Ascending aorta (tissue), 2 donors: ENCODE measurements around the gene PARD3B. TPM values are rescaled to one million over a fixed set of nuclear protein-coding genes. Genes with fewer than 3 reads are reported as not detected.

Experiments used
- DNase-seq, 2 donors: peaks; one replicate each; pipeline ENCODE4 v3.0.0-alpha.2; 2019; ENCODE audit warnings: low spot score in 2 of 2
- H3K27ac ChIP-seq, 2 donors: fragments of 200-600 bp; sonication (generic); one replicate each; pipeline ENCODE4 v1.5.1; 2016 to 2017; ENCODE audit warnings: mild to moderate bottlenecking in 1 of 2
- H3K27me3 ChIP-seq: fragments of 200-600 bp; sonication (generic); one replicate; pipeline ENCODE4 v1.5.1; 2017
- H3K36me3 ChIP-seq, 2 donors: fragments of 200-600 bp; sonication (generic); one replicate each; pipeline ENCODE4 v1.5.1; 2016
- H3K4me1 ChIP-seq, 2 donors: fragments of 200-600 bp; sonication (generic); one replicate each; pipeline ENCODE4 v1.5.1; 2016 to 2017; ENCODE audit warnings: mild to moderate bottlenecking in 1 of 2
- H3K4me3 ChIP-seq, 2 donors: fragments of 200-600 bp; sonication (generic); one replicate each; pipeline ENCODE4 v1.5.1; 2016 to 2017; ENCODE audit warnings: mild to moderate bottlenecking in 1 of 2
- H3K9me3 ChIP-seq, 2 donors: fragments of 200-600 bp; sonication (generic); one replicate each; pipeline ENCODE4 v1.5.1; 2016
- intact Hi-C: fragments of 100-400 bp; cut with DNase I; formaldehyde crosslinking; loops from one replicate; pipeline ENCODE4 v1.15.1; 2023
- total RNA-seq: library from RNA; depleted of rRNA; stranded (reverse); fragments of >200 nt; gene quantifications from one replicate; pipeline ENCODE4 v1.1.0, GENCODE V29; 2016
- TF ChIP-seq, protein P1 (sequence below), 3 experiments: fragments of 200-600 bp in 2 of 3; fragments of 450-650 bp in 1 of 3; sonication (generic) in 2 of 3; IDR thresholded peaks; one replicate each; pipeline ENCODE4 v1.5.1; 2016 to 2019; ENCODE audit warnings: antibody characterized with exemption in 3 of 3, mild to moderate bottlenecking in 1 of 3, moderate library complexity in 1 of 3

The PARD3B gene
- total RNA-seq, 1 donor from 2014 or later, result 9.5 TPM

DNA sequence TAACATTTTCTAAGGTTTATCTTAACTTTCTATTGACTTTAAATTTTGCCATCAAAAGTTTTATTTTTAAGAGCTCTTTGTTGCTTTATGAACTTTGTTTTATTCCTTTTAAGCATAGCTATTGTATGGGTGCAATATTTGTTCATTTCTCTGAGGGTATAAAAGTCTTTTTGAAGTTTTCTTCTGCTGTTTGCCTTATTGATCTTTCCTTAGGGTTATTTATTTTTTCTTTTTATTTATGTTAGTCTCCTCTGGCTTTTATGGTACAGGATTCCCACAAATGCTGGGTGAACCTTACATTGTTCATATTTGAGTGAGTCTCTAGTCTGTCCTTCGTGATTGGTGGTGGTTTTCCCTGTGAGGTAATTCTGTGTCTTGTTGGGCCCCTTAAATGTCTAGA, 68.4 kb downstream of the PARD3B start:
- Histone ChIP-seq H3K27ac (no peak overlapping the region), H3K27me3 (no peaks in the 10 kb centered on the region), H3K9me3 (no peaks in the 10 kb centered on the region), H3K4me1 (no peaks in the 10 kb centered on the region), H3K36me3 (no peaks in the 10 kb centered on the region), H3K4me3 (no peak overlapping the region)
- intact Hi-C loops, result no loop called here
- DNase-seq, result no peak
- TF ChIP-seq, protein P1, sequence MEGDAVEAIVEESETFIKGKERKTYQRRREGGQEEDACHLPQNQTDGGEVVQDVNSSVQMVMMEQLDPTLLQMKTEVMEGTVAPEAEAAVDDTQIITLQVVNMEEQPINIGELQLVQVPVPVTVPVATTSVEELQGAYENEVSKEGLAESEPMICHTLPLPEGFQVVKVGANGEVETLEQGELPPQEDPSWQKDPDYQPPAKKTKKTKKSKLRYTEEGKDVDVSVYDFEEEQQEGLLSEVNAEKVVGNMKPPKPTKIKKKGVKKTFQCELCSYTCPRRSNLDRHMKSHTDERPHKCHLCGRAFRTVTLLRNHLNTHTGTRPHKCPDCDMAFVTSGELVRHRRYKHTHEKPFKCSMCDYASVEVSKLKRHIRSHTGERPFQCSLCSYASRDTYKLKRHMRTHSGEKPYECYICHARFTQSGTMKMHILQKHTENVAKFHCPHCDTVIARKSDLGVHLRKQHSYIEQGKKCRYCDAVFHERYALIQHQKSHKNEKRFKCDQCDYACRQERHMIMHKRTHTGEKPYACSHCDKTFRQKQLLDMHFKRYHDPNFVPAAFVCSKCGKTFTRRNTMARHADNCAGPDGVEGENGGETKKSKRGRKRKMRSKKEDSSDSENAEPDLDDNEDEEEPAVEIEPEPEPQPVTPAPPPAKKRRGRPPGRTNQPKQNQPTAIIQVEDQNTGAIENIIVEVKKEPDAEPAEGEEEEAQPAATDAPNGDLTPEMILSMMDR (IDR thresholded peaks at IDR 0.05), result no peak

DNA sequence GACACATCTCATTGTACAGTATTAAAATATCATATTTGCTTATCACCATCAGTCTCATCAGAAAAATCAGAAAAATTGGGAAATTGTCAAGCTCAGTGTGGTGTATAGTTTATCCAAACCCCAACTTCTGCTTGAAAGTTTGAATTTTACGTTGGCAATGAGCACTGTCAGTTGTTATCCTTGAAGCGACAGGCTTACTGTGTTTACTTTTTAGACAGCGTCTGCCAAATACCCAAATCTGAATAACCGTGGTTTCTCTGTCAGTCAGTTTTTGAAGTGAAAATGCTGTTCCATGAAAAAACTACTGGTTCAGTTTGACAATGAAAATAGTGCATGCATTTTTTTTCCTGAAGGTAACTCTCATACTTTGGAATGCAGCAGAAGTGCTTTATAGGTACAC, 70.2 kb downstream of the PARD3B start:
- no peak for DNase-seq
- Histone ChIP-seq H3K4me3 (no peak overlapping the region), H3K27me3 (no peaks in the 10 kb centered on the region), H3K9me3 (no peaks in the 10 kb centered on the region), H3K4me1 (no peaks in the 10 kb centered on the region), H3K36me3 (no peaks in the 10 kb centered on the region), H3K27ac (no peak overlapping the region)
- intact Hi-C loops, result no loop called here
- TF ChIP-seq, protein P1 (IDR thresholded peaks at IDR 0.05), result no peak

DNA sequence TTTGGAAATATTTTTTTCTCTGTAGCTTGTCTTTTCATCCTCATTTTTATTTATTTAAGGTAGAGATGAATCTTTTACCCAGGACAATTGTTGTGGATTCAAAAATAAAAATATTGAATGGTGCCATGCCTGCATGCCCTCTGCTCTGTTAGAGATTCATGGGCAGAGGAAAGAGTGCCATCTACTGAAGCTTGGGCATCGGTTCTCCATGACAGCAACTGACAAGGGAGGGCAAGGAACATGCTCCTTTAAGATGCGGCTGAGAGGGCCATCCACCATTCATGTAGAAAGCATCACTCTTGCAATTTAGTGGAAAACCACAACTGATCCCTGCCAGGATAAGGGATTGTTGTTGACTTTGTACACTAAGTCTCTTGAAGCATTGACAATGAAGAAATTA, 79.9 kb downstream of the PARD3B start:
- no peaks in the 10 kb centered on the region for H3K4me1 ChIP-seq
- TF ChIP-seq, protein P1 (IDR thresholded peaks at IDR 0.05), result peak in 1 of 3 experiments; percentile 18
- no peaks in the 10 kb centered on the region for H3K9me3 ChIP-seq
- H3K27ac ChIP-seq, result no peak overlapping the region
- H3K4me3 ChIP-seq, result no peak overlapping the region
- H3K36me3 ChIP-seq, result no peaks in the 10 kb centered on the region
- no peak for DNase-seq
- H3K27me3 ChIP-seq, result no peaks in the 10 kb centered on the region
- intact Hi-C loops, result no loop called here

DNA sequence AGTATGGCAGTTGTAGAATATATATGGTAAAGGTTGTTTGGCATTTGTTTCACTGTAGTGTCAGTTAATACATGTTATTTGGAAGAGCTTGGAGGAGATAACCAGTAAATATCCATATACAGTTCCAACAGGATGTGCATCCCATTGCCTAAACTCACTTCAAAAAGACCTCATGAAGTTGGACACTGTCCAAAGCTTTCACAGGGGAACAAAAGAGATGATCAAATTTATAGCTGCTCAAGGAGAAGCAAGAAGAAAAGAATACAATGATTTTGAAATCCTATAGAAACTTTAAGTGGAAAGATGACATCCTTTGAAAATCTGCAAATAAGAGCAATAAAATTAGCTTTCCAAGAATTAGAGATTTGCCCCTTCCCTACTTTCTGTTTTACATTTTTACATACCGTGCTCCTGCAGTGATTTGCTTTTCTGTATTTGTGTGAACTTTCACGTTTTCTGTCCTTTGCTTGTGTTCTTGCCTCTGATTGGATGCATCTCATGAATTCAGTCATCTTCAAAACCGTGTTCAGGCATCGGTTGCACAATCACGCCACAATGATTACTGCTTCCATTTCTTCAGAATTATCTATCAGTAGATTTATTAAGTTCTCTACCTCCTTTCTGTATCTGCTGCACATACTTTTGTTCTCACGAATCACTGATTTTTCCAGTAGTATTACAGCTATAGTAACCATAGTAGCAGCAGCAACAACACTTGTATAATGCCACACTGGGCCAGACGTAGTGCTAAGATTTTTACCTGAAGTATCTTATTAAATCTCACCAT, 83.8 kb downstream of the PARD3B start:
- Histone ChIP-seq H3K27me3 (no peaks in the 10 kb centered on the region), H3K4me3 (no peak overlapping the region), H3K36me3 (no peaks in the 10 kb centered on the region), H3K27ac (no peak overlapping the region), H3K9me3 (peaks cover 0 to 6% of the 10 kb centered on the region in 2 donors), H3K4me1 (no peaks in the 10 kb centered on the region)
- intact Hi-C loops, result no loop called here
- TF ChIP-seq, protein P1 (IDR thresholded peaks at IDR 0.05), result no peak
- no peak for DNase-seq

DNA sequence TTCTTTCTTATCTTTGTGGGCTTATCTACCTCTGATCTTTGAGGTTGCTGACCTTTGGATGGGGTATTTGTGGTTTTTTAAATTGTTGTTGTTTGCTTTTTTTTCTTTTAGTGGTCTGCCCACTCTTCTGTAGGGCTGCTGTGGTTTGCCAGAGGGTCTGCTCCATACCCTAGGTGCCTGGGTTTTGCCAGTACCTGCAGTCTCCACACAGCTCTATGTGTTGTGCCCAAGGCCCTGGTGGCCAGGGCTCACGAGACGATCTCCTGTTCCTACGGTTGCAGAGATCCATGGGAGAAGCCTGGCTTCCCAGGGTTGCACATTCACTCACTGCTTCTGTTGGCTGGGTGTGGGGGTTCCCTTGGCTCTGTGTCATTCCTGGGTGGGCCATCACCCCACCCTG, 87.1 kb downstream of the PARD3B start:
- no peak for DNase-seq
- H3K27me3 ChIP-seq, result no peaks in the 10 kb centered on the region
- no peak overlapping the region for H3K27ac ChIP-seq
- H3K9me3 ChIP-seq, result peaks cover 0 to 6% of the 10 kb centered on the region in 2 donors
- no peak overlapping the region for H3K4me3 ChIP-seq
- no peaks in the 10 kb centered on the region for H3K4me1 ChIP-seq
- TF ChIP-seq, protein P1 (IDR thresholded peaks at IDR 0.05), result no peak
- no peaks in the 10 kb centered on the region for H3K36me3 ChIP-seq
- intact Hi-C loops, result no loop called here
